A673 (cell line): ENCODE measurements around the gene DEFB131B. TPM values are rescaled to one million over a fixed set of nuclear protein-coding genes. Genes with fewer than 3 reads are reported as not detected.
"Not testable (repeated sequence)": the region's sequence is repeated elsewhere in the genome, so short reads cannot be mapped to it uniquely, and the experiment has no call there.

Experiments used
- Bru-seq: library from RNA; stranded (reverse); fragments of 400-500 nt; gene quantifications from one replicate; lab custom pipeline; 2021; lab: Mats Ljungman, UMichigan
- BruChase-seq, 2 experiments: library from RNA; stranded (reverse); fragments of 400-500 nt; gene quantifications; one replicate each; lab custom pipeline; 2021; lab: Mats Ljungman, UMichigan
- BruUV-seq: library from RNA; stranded (reverse); fragments of 400-500 nt; replicated peaks from 2 replicates; lab custom pipeline; 2021; lab: Mats Ljungman, UMichigan
- CTCF ChIA-PET: fragments of 300-600 bp; sonication (Branson Sonifier 250); formaldehyde crosslinking; loops from one replicate; lab custom pipeline; 2022; ENCODE audit warnings: antibody characterized with exemption; lab: Charles Lee
- POLR2A ChIA-PET: fragments of 300-600 bp; sonication (Branson Sonifier 250); formaldehyde crosslinking; loops from one replicate; lab custom pipeline; 2022; ENCODE audit warnings: antibody characterized with exemption; ENCODE audit not compliant: low non-redundant PET; lab: Charles Lee
- DNase-seq: peaks from one replicate; pipeline ENCODE4 v3.0.0-alpha.2; 2015; ENCODE audit warnings: low spot score
- H3K27ac ChIP-seq: fragments of 200-600 bp; sonication (generic); 2 replicates; pipeline ENCODE4 v1.5.1; 2016; ENCODE audit warnings: mixed run types, low read depth, mild to moderate bottlenecking, mixed read lengths, antibody characterized with exemption, low read length; ENCODE audit not compliant: poor library complexity, severe bottlenecking
- H3K27me3 ChIP-seq: fragments of 200-600 bp; sonication (generic); replicated peaks from 2 replicates; pipeline ENCODE4 v1.6.1; 2017; ENCODE audit warnings: mixed run types, low read depth, mild to moderate bottlenecking, mixed read lengths, antibody characterized with exemption, low read length; ENCODE audit not compliant: insufficient read depth, poor library complexity
- H3K36me3 ChIP-seq: fragments of 200-600 bp; sonication (generic); 2 replicates; pipeline ENCODE4 v1.6.1; 2016; ENCODE audit warnings: mixed run types, mild to moderate bottlenecking, mixed read lengths, antibody characterized with exemption, low read length; ENCODE audit not compliant: insufficient read depth, poor library complexity, severe bottlenecking
- H3K4me1 ChIP-seq: fragments of 200-600 bp; sonication (generic); 2 replicates; pipeline ENCODE4 v1.6.1; 2017; ENCODE audit warnings: mixed run types, mild to moderate bottlenecking, mixed read lengths, antibody characterized with exemption, low read length; ENCODE audit not compliant: insufficient read depth, poor library complexity, severe bottlenecking
- H3K4me3 ChIP-seq: fragments of 200-600 bp; sonication (generic); 2 replicates; pipeline ENCODE4 v1.5.1; 2016; ENCODE audit warnings: low read depth, mixed run types, mild to moderate bottlenecking, mixed read lengths, low read length; ENCODE audit not compliant: poor library complexity, severe bottlenecking
- H3K9me3 ChIP-seq: fragments of 200-600 bp; sonication (generic); 2 replicates; pipeline ENCODE4 v1.6.1; 2016; ENCODE audit warnings: mixed run types, low read depth, mild to moderate bottlenecking, mixed read lengths, antibody characterized with exemption, low read length; ENCODE audit not compliant: poor library complexity, severe bottlenecking
- intact Hi-C: fragments of 100-400 bp; cut with micrococcal nuclease; formaldehyde crosslinking; loops from one replicate; pipeline ENCODE4 v1.10.0; 2022; ENCODE audit not compliant: unreplicated experiment
- long read RNA-seq: library from polyadenylated mRNA; stranded (forward); transcript quantifications from one replicate; pipeline ENCODE4 v2.0.0, GENCODE V29; 2022
- total RNA-seq: library from RNA; stranded (reverse); gene quantifications from 2 replicates; pipeline ENCODE4 v1.2.3, GENCODE V29; 2021

DEFB131B gene, protein sequence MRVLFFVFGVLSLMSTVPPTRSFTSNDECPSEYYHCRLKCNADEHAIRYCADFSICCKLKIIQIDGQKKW
- total RNA-seq (not detected in 2 replicates), Bru-seq, nascent RNA (not detected), BruChase-seq, experiment 1, labeled RNA remaining after a 2-hour chase (not detected), BruChase-seq, experiment 2, labeled RNA remaining after a 6-hour chase (not detected)
- long read RNA-seq = 0 reads

DNA sequence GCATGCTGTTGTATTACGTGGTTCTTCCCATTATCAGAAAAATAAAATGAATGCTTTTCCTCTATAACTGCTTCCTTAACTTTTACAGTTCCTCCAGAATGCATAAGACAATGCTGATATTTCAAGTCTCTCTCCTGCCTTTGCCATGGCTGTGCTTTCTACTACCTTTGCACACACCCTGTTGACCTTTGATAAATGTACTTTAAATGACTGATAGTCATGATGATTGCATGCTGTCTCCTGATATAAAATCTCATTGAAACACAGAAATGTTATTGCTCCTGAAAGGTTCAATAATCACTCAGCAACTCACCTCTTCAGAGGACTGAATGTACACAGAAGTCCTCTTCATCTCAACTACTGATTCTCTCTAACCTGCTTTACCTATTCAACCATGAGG, at the start of gene DEFB131B:
TSS of gene DEFB131B (plus strand) at position 395 of the 400 bp plus-strand sequence. CDS start at position 395, 0 bp downstream.
- H3K4me3 ChIP-seq, POLR2A ChIA-PET, H3K9me3 ChIP-seq, BruUV-seq, H3K27ac ChIP-seq, CTCF ChIA-PET, H3K36me3 ChIP-seq, DNase-seq, intact Hi-C loops, H3K4me1 ChIP-seq, H3K27me3 ChIP-seq: not testable (repeated sequence)

DNA sequence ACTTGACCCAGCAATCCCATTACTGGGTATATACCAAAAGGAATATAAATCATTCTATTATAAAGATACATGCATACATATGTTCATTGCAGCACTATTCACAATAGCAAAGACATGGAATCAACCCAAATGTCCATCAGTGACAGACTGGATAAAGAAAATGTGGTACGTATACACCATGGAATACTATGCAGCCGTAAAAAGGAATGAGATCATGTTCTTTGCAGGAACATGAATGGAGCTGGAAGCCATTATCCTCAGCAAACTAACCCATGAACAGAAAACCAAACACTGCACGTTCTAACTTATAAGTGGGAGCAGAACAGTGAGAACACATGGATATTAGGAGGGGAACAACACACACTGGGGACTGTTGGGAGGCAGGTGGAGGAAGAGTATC, 49.0 kb upstream of the DEFB131B start:
- H3K4me1 ChIP-seq, CTCF ChIA-PET, H3K4me3 ChIP-seq, DNase-seq, POLR2A ChIA-PET, H3K27ac ChIP-seq, intact Hi-C loops, H3K9me3 ChIP-seq, H3K36me3 ChIP-seq, BruUV-seq, H3K27me3 ChIP-seq: not testable (repeated sequence)

DNA sequence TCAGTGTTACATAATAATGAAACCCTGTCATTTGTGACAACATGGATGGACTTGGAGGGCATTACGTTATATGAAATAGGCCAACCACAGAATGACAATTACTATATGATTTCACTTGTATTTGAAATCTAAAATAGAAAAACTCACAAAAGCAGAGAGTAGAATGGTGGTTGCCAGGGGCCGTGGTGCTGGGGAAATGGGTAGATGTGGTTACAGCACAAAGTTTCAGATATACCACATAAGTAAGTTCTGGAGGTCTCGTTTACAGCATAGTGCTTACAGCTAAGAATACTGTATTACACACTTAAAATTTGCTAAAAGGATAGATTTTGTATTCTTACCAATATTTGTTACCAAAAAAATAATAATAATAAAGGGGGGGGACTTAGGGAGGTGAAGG, 48.6 kb upstream of the DEFB131B start:
- H3K4me1 ChIP-seq, H3K9me3 ChIP-seq, POLR2A ChIA-PET, H3K27me3 ChIP-seq, H3K36me3 ChIP-seq, BruUV-seq, CTCF ChIA-PET, H3K4me3 ChIP-seq, intact Hi-C loops, DNase-seq, H3K27ac ChIP-seq: not testable (repeated sequence)

DNA sequence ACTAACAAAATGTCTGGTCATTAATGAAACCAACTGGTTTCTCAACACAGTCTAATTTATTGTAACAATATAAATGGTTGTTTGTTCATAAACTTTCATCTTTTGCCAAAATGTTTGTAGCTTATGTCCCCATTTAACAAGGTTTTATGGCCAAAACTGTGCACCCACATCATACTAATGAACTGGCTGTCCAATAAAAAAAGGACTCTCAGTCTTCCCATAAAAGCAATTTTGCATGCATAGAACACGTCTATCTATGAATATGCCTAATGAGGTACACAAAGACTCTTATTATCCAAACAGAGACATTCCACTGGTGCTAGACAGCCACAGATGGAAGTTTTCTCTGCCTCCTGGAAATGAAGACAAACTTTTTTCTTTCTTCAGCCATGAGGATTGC, 45.4 kb upstream of the DEFB131B start, which contains the start of gene DEFB108B:
TSS of gene DEFB108B (plus strand) at position 390 of the 400 bp plus-strand sequence. CDS start at position 390, 0 bp downstream.
- H3K27me3 ChIP-seq, H3K36me3 ChIP-seq, H3K4me1 ChIP-seq, BruUV-seq, DNase-seq, H3K27ac ChIP-seq, intact Hi-C loops, H3K9me3 ChIP-seq, CTCF ChIA-PET, H3K4me3 ChIP-seq, POLR2A ChIA-PET: not testable (repeated sequence)

DNA sequence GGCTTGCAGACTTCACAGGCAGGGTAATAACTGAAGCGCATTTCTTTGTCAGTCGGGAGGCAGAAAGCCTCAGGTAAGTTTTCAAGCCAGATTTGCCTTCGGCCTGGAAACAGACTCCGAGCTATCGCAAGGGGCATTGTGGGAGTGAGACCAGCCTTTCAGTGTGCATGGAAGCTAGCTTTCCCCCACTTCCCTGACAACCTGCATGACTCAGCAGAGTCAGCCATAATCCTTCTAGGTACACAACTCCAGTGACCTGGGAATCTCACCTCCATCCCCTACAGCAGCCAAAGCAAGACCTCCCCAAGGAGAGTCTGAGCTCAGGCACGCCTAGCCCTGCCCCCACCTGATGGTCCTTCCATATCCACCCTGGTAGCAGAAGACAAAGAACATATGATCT, 35.5 kb upstream of the DEFB131B start:
- H3K27me3 ChIP-seq, H3K27ac ChIP-seq, BruUV-seq, H3K4me1 ChIP-seq, H3K9me3 ChIP-seq, DNase-seq, POLR2A ChIA-PET, CTCF ChIA-PET, intact Hi-C loops, H3K4me3 ChIP-seq, H3K36me3 ChIP-seq: not testable (repeated sequence)

DNA sequence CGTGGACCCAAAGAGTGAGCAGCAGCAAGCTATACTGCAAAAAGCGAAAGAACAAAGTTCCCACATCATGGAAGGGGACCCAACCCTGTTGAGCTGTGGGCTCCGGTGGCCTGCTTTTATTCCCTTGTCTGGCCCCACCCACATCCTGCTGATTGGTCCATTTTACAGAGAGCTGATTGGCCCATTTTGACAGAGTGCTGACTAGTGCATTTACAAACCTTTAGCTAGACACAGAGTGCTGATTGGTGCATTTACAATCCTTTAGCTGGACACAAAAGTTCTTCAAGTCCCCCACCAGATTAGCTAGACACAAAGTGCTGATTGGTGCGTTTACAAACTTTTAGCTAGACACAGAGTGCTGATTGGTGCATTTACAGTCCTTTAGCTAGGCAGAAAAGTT, 34.9 kb upstream of the DEFB131B start:
- POLR2A ChIA-PET, H3K27ac ChIP-seq, DNase-seq, H3K36me3 ChIP-seq, intact Hi-C loops, H3K27me3 ChIP-seq, H3K4me3 ChIP-seq, BruUV-seq, CTCF ChIA-PET, H3K4me1 ChIP-seq, H3K9me3 ChIP-seq: not testable (repeated sequence)
